Fibroblast of skin of right biceps (primary cell): ENCODE measurements around the gene CEBPZ.
"Not testable (repeated sequence)": the region's sequence is repeated elsewhere in the genome, so short reads cannot be mapped to it uniquely, and the experiment has no call there.

Source experiments
- DNase-seq: peaks from one replicate; pipeline ENCODE4 v3.0.0-alpha.2; 2013

The CEBPZ gene

DNA sequence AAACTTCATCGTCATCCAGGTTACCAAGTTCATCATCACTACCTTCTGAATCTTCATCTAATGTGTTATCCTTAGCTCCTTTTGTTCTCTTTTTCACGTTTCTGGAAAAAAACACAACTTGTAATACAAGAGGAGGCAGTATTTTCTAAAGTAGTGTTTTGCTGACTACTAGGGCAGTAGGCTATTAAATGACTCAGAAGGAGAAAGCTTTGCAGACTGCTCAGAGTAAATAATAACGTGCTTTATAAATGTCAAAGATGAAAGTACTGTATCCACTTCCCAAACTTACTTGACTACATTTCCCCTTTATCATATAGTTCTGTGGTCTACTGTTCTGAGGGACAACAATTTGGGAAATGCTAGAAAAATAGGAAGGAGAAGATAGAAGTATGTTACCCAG lies 19.5 kb downstream of the CEBPZ start:
- no peak for DNase-seq

DNA sequence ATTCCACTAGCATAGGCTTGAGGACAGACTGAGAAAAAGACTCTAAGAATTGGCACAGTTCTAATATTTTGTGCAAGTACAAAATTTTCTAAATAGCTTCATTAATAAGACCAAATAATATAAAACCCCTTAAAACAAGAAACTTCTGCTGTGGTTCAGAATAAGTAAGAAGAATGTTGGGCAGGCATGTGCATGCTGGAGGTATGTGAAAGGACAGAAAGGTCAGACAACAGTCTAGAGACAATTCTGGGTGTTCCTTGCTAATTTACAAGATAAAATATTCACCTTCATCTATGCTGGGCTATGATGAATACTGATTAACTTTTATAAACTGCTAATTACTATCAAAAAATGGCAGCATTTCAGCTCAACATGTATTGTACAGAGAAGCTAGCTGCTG lies 20.2 kb downstream of the CEBPZ start:
- no peak for DNase-seq

DNA sequence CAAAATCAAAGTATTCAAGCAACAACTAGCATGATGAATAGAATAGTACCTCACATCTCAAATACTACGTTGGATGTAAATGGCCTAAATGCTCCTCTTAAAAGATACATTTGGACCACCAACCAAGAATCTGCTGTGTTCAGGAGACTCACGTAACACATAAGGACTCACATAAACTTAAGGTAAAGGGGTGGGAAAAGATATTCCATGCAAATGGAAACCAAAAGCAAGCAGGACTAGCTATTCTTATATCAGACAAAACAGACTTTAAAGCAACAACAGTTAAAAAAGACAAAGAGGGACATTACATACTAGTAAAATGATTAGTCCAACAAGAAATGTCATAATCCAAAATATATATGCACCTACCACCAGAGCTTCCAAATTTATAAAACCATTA lies 24.6 kb downstream of the CEBPZ start:
- not testable (repeated sequence) for DNase-seq

DNA sequence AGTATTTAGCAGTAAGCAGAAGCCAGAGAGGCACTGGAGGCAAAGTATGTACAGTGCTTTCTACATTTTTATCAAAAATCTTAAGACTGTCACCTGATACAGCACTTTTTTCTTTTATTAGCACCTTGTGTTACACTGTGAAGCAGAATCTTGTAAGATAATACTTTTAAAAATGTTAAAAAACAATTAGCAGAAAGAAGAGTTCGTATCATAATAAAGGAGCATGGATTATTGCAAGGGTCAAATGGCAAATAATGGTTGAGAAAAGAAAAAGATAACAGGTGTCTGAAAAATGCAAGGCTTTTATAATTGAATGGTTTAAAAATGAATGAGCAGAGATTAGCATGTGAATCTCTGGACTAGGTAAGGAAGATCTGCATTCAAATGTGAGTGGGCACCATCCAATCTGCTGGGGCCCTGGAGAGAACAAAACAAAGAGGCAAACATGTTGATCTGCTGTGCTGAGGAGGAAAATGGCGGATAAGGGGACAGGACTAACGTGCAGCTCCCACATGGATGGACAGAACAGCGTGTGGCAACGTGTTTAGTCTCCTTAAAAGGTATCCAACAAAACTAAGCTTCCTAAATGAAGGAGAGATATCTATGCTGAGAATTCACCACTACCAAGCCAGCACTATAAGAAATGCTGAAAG lies 25.6 kb downstream of the CEBPZ start:
- no peak for DNase-seq

DNA sequence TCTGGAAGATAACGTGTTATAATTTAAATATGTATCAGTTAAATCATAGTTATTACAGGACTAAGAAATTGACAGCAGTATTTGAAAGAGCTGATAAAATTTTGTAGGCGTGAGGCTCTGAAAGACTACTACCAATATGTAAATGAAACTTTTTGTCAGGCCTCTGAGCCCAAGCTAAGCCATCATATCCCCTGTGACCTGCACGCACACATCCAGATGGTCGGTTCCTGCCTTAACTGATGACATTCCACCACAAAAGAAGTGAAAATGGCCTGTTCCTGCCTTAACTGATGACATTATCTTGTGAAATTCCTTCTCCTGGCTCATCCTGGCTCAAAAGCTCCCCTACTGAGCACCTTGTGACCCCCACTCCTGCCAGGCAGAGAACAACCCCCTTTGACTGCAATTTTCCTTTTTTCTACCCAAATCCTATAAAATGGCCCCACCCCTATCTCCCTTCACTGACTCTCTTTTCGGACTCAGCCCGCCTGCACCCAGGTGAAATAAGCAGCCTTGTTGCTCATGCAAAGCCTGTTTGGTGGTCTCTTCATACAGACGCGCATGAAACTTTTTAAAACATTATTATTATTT lies 26.2 kb downstream of the CEBPZ start:
- DNase-seq: not testable (repeated sequence)

DNA sequence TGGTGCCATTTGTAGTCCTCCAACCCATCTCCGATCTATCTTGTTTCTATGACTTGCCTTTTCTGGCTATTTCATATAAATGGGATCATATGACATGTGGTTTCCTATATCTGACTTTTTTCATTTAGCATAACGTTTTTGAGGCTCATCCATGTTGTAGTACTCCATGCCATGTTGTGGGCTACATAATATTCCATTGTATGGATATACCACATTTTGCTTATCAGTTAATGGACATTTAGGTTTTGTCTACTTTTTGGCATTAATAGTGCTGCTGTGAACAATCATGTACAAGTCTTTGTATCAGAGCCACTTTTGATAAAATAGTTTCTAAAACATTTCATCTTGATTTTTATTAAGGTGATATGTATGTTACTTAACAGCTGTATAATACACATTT lies 27.7 kb downstream of the CEBPZ start:
- no peak for DNase-seq

DNA sequence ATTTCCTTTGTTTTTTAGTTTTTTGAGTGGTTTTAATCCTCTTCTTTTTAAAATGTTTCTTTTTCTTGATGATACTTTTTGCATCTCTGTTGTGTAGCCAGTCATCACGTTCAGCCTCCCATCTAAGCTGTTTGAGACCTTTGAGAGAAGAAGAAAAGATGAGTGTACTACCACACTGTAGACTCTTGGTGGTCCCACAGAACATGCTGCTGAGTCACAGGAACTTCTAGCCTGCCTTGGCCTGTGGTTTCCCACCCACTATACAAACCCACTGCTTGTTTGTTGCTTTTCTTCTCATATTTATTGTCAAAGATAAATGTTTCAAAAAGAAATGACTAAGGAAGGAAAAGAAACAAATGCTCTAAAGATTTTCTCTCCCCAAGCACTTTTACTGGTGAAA lies 29.6 kb downstream of the CEBPZ start:
- DNase-seq: peak; percentile 49

DNA sequence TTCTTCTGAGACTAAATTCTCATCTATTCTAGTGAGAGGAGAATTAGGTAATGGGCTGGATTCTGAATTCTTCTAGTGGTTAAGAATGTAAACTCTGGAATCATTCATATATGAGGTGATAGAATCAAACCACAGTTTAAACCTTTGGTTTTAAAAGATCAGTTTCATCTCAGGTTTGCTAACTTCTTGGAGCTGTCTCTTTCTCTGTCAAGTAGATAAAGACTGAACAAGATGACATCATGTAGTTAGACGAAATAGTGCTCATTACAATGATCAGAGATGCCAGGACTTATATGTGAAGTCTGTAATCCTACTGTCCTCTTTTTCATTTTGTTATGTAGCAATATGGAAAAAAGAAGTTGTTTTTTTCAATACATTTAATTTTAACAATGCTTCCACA lies 30.2 kb downstream of the CEBPZ start:
- no peak for DNase-seq

DNA sequence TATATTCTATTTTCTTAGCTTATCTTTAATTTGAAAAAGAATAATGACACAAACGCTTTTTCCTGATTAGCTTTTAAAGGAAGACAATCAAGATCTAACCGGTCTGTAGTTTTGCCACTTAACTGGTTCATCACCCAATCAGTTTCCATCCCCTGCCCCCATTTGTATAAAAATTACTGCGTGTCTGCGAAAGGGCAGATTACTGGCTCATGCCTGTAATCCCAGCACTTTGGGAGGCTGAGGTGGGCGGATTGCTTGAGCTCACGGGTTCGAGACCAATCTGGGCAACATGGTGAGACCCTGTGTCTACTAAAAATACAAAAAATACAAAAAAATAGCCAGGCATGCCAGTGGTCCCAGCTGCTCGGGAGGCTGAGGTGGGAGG lies 32.7 kb downstream of the CEBPZ start:
- no peak for DNase-seq

DNA sequence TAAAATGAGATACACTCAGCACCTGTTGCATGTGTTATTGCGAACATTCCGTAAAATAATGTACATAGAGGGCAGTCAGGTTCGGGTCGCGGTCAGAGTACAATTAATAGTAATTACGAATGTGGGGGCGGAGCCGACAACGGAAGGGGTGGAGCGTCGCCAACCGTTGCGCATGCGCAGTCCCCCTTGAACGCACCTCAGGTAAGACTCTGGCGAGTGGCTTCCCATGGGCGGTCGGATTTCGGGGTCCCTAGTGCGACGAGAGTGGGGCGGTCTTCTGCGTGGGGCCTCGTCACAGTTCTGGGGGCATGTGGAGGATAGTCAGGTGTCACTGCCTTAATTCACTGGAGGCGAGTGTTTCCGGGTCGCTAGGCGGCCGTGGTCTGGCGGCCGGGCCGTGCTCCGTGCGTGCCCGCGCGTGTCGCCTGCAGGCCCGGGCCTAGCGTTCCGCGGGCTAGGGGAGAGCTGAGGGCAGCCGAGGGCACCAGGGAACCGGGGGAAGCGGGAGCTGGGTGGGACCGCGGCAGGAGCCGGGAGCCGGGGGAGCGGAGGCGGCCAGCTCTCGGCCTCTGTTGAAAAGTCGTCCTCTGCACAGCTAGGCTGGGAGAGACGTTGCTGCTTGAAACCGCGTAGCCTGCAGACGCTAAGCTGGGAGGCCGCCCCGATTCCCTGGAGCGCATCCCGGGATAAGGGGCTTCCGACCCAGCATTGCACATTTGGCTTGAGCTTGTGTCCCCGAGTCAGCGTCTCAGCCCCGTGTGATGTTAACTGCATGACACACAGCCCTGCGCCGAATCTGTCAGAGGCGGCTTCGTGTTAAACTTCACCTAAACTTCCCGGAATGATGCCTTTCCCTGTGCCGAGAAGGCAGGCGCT lies 34.8 kb downstream of the CEBPZ start, which contains the start of gene CEBPZOS:
Gene CEBPZOS, plus strand, starts transcription at position 177 of the 876 bp plus-strand sequence. CDS start 3,209 bp downstream, outside the sequence.
- peak; percentile 77 for DNase-seq

DNA sequence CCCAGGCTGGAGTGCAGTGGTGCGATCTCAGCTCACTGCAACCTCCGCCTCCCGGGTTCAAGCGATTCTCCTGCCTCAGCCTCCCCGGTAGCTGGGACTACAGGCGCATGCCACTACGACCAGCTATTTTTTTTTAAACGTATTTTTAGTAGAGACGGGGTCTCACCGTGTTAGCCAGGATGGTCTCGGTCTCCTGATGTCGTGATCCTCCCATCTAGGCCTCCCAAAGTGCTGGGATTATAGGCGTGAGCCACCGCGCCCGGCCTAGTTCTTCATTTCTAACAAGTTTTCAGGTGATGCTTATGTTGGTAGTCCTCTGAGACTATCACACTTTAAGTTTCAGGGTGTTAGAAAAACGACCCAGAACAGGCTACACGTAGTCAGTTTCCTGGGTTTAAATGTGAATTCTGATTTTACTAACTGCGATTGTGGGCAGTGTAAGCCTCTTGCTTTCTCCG lies 35.5 kb downstream of the CEBPZ start:
- not testable (repeated sequence) for DNase-seq

DNA sequence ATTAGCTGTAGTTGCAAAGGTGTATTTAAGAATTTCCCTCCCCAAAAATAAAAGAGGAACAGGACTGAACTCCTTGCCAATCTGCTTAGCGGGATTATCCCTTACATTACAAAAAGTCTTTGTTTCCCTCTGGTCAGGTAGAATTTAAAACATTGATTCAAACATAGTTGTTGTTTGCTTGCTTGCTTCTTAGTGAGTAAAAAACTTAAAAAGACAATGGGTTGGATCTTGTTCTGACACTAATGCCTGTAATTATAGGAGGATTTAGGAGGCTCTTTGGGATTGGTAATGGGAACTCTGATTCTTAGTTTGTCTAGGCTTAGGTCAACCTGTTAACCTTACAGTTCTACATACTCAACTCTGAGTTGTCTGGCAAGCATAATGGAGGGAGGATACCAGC lies 38.8 kb downstream of the CEBPZ start:
- no peak for DNase-seq

DNA sequence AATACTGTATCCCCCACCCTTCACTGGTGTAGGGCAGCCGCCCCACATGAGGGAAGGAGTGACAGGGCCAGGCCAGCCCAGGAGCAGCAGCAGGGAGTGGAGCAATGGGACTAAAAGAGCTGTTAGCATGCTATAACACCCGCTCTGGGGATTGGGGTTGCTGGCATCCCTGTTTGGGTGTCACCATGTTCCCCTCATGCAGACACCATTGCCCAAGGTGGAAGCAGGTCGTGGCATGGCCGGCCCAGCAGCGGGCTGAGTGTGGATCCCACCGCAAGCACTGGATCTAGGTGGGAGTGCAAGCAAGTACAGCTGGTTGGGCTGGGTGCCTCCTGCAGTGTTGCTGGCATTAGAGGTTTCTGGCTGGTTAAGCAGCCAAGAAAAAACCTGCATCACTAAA lies 39.6 kb downstream of the CEBPZ start:
- DNase-seq: no peak

DNA sequence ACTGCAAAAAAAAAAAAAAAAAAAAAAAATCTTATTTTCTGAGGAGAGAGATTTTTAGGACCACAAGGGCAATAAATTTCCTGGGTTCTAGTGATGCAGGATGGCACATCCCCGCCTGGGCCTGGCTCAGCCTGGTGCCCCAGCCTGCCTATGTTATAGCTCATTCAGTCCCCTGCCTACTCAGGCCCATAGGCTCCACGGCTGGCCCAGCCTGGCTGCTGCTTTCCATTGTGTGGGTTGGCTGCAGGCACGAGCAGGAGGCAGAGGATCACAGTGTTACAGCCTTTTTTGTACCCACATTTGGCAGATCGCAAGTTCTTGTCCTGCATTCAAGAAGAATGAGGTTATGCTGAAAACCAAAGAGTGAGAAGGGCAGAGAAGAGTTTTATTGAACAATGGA lies 40.1 kb downstream of the CEBPZ start:
- DNase-seq: no peak

DNA sequence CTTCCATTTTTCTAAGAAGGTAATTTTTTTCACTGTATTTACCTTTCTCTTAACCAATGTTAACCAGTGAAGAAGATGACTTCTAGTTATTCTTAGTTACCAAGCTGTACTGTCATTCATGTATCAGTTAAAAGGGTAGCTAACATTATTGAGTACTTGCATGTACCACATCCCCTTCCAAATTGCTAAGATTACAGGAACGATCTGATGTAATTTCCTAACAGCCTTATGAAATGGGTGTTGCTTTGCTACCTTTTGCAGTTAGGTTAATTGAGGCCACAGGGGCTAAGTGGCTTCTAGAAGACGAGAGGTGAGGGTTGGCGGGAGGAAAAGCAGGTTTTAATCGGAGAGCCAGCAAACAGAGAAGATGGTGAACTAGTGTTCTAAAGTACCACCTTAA lies 41.1 kb downstream of the CEBPZ start:
- no peak for DNase-seq

DNA sequence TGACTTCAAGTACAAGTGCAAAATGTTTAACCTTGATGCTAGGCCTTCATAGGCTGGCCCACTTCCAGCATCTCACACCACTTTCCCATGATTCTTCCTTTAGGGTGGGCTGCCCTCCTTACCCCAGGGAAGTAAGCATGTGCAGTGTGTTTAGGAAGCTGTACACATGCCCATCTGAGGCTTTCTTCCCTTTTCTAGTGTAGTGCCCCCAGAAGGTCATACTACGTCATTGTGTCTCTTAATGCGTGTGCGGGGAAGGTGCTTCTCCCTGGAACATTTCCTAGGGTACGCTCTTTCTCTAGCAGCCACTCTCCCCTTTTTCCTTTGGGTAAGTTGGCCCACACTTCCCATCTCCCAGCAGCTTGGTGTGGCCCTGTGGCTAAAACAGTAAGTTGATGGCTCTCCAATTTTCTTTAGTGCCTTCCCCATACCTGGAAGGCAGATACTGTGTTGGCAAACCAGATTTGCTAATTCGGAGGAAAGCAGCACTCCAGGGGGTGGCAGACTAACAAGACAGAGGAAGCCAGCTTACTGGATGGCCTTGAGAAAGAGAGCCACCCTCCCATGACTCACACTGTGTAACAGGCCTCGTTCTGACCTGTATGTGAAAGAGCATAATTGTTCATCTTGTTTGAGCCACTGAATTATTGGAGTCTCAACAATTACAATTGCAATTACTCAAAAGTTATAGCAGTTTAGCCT lies 41.8 kb downstream of the CEBPZ start:
- peak; percentile 83 for DNase-seq

DNA sequence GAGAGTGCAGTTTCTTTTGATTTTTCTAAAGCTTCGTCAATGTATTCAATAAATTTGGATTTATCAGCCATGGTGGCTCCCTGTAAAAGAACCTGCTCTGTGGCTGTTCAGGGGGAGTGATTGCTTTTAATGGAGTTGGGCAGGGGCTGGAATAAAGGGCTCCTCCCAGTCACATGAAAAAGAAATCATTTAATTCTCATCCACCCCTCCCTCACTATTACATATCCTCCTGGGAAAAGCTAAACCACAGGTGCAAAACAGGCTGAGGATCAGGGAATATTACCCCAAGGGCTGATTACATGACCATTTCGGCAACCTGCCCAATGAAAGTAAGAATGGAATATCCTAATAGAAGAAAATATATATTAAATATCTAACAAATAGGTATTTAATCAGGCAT lies 42.8 kb downstream of the CEBPZ start, which contains the start of gene SULT6B1:
Gene SULT6B1, minus strand, starts transcription at position 101 of the 400 bp plus-strand sequence. Its CDS starts 30 bp downstream, at position 71.
- no peak for DNase-seq

DNA sequence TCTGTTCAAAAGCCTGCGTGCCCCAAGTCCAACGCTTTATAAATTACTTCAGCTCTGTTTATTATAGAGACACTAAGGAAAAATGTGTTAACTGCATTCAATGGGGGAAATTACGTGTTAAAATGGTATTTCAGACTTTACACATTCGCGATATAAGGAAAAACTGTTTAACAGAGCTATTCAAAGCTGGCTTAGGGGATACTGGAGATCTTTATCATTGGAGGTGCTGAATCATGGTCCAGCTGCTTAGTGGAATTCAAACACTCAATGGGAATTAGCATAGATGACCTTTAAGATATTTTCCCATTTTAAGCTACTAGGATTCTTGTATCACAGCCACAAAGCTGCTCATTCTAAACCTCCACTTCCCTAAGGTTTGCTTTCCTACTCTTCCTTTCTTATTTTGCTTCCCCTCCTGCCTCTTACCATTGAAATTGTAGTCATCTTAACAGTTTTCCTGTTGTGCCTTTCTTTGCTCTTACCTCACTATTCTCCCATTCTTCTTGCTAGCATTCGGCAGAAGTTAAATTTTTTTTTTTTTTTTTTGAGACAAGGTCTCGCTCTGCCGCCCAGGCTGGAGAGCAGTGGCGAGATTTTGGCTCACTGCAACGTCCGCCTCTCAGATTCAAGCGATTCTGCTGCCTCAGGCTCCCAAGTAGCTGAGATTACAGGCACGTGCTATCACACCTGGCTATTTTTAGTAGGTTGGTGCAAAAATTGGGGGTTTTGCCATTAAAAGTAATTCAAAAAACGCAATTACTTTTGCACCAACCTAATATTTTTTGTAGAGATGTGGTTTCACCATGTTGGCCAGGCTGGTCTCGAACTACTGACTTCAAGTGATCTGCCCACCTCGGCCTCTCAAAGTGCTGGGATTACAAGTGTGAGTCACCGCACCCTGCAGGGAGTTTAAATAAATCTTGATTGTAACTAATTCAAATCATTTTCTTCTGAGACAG lies 49.4 kb downstream of the CEBPZ start:
- DNase-seq: peak; percentile 41

DNA sequence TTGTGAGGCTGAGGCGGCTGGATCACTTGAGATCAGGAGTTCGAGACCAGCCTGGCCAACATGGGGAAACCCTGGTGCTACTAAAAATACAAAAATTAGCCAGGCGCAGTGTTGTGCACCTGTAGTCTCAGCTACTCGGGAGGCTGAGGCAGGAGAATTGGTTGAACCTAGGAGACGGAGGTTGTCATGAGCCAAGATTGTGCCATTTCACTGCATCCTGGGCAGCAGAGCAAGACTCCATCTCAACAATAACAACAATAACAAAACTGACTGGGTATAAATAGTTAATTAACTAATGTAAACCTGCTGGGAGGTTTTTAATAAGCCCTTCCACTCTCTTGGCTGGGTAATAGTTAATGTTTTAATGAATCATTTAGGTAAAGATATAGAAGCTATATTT lies 50.8 kb downstream of the CEBPZ start:
- no peak for DNase-seq

DNA sequence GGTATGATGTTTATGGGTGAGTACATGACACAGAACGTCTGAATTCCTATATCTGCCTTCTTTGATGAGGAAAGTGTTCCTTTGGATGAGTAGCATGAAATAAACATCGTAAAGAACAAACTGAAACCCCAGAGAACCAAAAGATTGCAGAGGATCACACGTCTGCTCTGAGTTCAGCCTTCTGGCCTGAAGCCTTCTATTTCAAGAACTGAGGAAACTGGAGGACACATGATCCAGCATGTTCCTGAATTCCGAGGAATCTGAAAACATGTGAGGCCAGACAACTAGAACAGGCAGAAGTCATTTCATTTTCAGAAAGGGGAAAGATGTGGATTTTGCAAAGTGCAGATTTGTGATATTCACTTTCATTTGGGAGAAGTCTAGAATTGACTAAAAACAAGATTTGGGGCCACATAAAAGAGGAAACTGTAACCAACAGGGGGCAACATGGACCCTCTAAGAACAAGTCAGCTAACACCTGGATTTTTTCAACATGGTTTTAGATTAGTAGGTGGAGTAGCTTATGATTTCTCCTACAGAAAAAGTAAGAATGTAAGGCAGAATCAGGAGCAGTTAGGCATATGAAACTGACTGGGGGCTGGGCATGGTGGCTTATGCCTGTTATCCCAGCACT lies 51.3 kb downstream of the CEBPZ start:
- no peak for DNase-seq

DNA sequence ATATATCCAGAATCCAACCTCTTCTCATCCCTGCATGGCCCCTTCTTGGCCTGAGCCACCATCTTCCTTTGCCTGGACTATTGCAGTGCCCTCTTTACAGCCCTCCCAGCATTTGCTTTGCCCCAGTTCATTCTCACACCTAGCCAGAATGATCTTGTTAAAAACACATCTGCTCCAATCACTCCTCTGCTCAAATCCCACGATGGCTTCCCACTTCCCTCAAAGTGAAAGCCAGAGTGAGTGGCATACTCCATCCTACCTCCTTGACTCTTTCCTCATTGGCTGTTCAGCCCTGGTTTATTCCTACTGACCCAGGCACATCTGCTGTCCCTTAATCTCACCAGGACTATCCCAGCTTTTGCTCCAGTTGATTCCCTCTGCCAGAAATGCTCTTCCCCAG lies 57.7 kb downstream of the CEBPZ start:
- DNase-seq: no peak

DNA sequence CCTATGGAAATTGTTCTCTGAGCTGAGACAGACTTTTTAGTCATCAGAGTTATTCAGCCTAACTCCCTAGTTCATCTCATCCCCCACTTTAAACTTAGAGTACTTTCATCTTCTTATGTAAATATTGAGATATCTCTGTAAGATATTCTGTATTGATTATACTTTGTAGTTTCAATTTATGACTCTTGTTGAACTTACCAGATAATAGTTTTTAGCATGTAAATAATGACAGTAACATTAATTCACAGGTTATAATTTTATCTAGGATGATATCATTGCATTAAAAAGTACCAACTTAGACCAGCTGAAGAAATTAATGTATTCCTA lies 59.8 kb downstream of the CEBPZ start:
- DNase-seq: no peak
